ENCODE results near the gene PRKCH.

PRKCH gene

DNA sequence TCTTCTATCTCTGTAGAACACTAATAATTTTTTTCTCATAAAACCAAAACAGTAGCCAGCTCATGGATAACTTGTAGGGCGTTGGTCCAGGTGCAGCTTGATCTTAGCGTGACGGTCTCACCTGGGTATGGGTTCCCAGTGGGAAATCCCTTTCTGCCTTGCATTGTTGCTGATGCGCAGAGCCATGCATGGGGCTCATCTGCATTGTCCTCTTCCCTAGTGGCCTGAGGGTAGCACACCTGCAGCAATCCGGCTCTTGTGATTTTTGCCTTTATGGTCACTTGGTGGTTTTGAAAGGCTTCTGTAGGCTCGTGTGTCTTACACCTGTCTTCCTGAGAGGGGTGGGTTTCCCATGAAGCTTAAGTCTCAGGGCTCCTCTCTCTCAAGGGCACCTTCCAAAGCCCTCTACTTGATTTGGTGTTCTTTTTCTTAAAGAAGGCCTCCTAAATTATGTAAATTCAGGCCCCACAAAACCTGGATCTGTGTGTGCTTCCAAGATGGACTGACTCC, 130.6 kb downstream of the PRKCH start:
- DNase-seq (peak; percentile 70), ATAC-seq (ENCODE audit: insufficient read depth, low read depth) (peak; percentile 47)
- H3K9me3 ChIP-seq (ENCODE audit: insufficient read depth, low read length, severe bottlenecking): no peaks in the 10 kb centered on the region
- H3K4me2 ChIP-seq (ENCODE audit: insufficient read depth, low read length): peak overlapping the region; percentile 57
- H3K4me1 ChIP-seq (ENCODE audit: insufficient read depth, low read length): peaks cover 95% of the 10 kb centered on the region
- H3K27me3 ChIP-seq (ENCODE audit: insufficient read depth, low read length, poor library complexity): no peaks in the 10 kb centered on the region
- H3K79me2 ChIP-seq (ENCODE audit: insufficient read depth, low read length): peaks cover 67% of the 10 kb centered on the region
- no peak overlapping the region for H2AFZ ChIP-seq (ENCODE audit: low read depth, low read length)
- peak overlapping the region in 1 of 2 experiments; percentile 42; a peak in 1 of 4 replicates for H3K4me3 ChIP-seq (ENCODE audit: low read depth in 1 of 2, low read length in 2 of 2)
- TF ChIP-seq EZH2 (IDR thresholded peaks at IDR 0.05; ENCODE audit: borderline replicate concordance, low read depth, low read length, severe bottlenecking): no peak
- TF ChIP-seq, protein P1, sequence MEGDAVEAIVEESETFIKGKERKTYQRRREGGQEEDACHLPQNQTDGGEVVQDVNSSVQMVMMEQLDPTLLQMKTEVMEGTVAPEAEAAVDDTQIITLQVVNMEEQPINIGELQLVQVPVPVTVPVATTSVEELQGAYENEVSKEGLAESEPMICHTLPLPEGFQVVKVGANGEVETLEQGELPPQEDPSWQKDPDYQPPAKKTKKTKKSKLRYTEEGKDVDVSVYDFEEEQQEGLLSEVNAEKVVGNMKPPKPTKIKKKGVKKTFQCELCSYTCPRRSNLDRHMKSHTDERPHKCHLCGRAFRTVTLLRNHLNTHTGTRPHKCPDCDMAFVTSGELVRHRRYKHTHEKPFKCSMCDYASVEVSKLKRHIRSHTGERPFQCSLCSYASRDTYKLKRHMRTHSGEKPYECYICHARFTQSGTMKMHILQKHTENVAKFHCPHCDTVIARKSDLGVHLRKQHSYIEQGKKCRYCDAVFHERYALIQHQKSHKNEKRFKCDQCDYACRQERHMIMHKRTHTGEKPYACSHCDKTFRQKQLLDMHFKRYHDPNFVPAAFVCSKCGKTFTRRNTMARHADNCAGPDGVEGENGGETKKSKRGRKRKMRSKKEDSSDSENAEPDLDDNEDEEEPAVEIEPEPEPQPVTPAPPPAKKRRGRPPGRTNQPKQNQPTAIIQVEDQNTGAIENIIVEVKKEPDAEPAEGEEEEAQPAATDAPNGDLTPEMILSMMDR (IDR thresholded peaks at IDR 0.05; ENCODE audit: borderline replicate concordance, extremely low read depth, low read length, poor library complexity, severe bottlenecking): peak; percentile 2
- H3K36me3 ChIP-seq (ENCODE audit: insufficient read depth, low read length): peaks cover 71% of the 10 kb centered on the region
- H3K9ac ChIP-seq (ENCODE audit: low read depth, low read length): peak overlapping the region; percentile 70
- H4K20me1 ChIP-seq (ENCODE audit: insufficient read depth, low read length): no peaks in the 10 kb centered on the region
- H3K27ac ChIP-seq (ENCODE audit: low read length): peak overlapping the region; percentile 90

DNA sequence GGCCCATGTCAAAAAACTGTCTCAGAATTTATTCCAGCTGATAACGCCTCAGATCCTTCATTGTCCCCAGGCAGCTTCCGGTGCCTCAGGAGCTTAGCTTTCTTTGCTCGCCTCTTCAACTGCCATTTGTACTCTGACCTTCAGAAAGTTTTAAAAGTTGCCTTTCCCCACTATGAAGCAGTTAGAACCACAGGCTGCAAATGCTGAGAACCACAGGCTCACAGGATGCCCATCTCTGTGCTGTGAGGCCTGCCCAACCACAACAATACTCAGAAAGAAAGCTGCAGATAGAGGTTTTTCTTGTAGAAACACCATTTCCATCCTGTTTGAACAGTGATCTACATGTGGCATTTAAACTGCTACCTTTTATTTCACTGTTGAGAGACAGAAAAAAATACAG, 131.1 kb downstream of the PRKCH start:
- H3K27me3 ChIP-seq (ENCODE audit: insufficient read depth, low read length, poor library complexity): no peaks in the 10 kb centered on the region
- H3K9ac ChIP-seq (ENCODE audit: low read depth, low read length): peak overlapping the region; percentile 70
- H4K20me1 ChIP-seq (ENCODE audit: insufficient read depth, low read length): no peaks in the 10 kb centered on the region
- H3K9me3 ChIP-seq (ENCODE audit: insufficient read depth, low read length, severe bottlenecking): no peaks in the 10 kb centered on the region
- peak overlapping the region in 1 of 2 experiments; percentile 42; a peak in 2 of 4 replicates for H3K4me3 ChIP-seq (ENCODE audit: low read depth in 1 of 2, low read length in 2 of 2)
- H2AFZ ChIP-seq (ENCODE audit: low read depth, low read length): 0 out of 2 replicates have a peak overlapping the region, but pooled peaks have one; percentile 25
- peaks cover 67% of the 10 kb centered on the region for H3K79me2 ChIP-seq (ENCODE audit: insufficient read depth, low read length)
- H3K4me1 ChIP-seq (ENCODE audit: insufficient read depth, low read length): peaks cover 90% of the 10 kb centered on the region
- DNase-seq (peak; percentile 92), ATAC-seq (ENCODE audit: insufficient read depth, low read depth) (peak; percentile 87)
- H3K36me3 ChIP-seq (ENCODE audit: insufficient read depth, low read length): peaks cover 71% of the 10 kb centered on the region
- H3K27ac ChIP-seq (ENCODE audit: low read length): peak overlapping the region; percentile 90
- peak overlapping the region; percentile 57 for H3K4me2 ChIP-seq (ENCODE audit: insufficient read depth, low read length)
- TF ChIP-seq EZH2 (IDR thresholded peaks at IDR 0.05; ENCODE audit: borderline replicate concordance, low read depth, low read length, severe bottlenecking): no peak

DNA sequence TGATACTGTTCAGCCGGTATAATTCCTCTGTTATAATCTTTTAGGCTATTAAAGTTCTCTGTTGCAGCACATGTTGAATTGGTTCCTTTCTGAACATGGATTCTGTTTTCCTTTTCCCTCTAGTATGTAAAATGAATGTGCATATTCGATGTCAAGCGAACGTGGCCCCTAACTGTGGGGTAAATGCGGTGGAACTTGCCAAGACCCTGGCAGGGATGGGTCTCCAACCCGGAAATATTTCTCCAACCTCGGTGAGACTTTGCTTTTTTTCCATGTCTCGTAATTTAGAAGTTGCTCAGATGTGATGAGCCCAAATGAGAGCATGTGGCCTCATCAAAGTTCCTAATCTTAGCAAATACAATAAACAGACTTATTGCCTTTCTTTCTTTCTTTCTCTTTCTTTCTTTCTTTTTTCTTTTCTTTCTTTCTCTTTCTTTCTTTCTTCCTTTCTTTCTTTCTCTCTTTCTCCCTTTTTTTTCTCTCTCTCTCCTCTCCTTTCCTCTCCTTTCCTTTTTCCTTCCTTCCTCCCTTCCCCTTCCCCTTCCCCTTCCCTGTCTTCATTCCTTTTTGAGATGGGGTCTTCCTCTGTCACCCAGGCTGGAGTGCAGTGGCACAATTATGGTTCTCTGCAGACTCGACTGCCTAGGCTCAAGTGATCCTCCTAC, 131.9 kb downstream of the PRKCH start:
- TF ChIP-seq, protein P1 (IDR thresholded peaks at IDR 0.05; ENCODE audit: borderline replicate concordance, extremely low read depth, low read length, poor library complexity, severe bottlenecking): no peak
- TF ChIP-seq EZH2 (IDR thresholded peaks at IDR 0.05; ENCODE audit: borderline replicate concordance, low read depth, low read length, severe bottlenecking): no peak
- H2AFZ ChIP-seq (ENCODE audit: low read depth, low read length): peak overlapping the region; percentile 41; the same call in 1 of the 2 replicates
- H4K20me1 ChIP-seq (ENCODE audit: insufficient read depth, low read length): no peaks in the 10 kb centered on the region
- peak overlapping the region in 1 of 2 experiments; percentile 42; a peak in 1 of 4 replicates for H3K4me3 ChIP-seq (ENCODE audit: low read depth in 1 of 2, low read length in 2 of 2)
- H3K4me1 ChIP-seq (ENCODE audit: insufficient read depth, low read length): peaks cover 82% of the 10 kb centered on the region
- no peaks in the 10 kb centered on the region for H3K9me3 ChIP-seq (ENCODE audit: insufficient read depth, low read length, severe bottlenecking)
- H3K4me2 ChIP-seq (ENCODE audit: insufficient read depth, low read length): peak overlapping the region; percentile 57
- ATAC-seq (ENCODE audit: insufficient read depth, low read depth): no peak
- peaks cover 67% of the 10 kb centered on the region for H3K79me2 ChIP-seq (ENCODE audit: insufficient read depth, low read length)
- peak; percentile 62 for DNase-seq
- H3K27me3 ChIP-seq (ENCODE audit: insufficient read depth, low read length, poor library complexity): no peaks in the 10 kb centered on the region
- H3K9ac ChIP-seq (ENCODE audit: low read depth, low read length): peak overlapping the region; percentile 70
- peaks cover 78% of the 10 kb centered on the region for H3K36me3 ChIP-seq (ENCODE audit: insufficient read depth, low read length)
- peak overlapping the region; percentile 90 for H3K27ac ChIP-seq (ENCODE audit: low read length)

DNA sequence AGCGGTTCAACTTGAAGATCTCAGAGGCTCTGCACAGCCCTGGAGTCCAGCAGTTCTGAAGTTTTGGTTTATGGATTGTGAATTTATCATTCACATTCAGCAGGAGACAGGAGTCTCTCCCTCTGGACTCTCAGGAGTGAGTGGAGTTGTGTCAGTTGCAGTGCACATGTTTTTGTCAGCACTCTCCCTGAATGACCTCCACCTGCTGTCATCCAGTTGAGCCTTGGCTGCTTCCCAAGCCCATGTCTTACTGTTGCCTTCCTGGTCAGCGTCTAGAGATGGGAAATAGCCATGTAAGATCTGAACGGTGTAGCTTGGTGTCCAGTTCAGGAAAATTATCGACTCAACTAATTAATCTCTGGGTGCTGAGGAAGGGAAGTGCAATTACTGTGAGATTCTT, 133.2 kb downstream of the PRKCH start:
- H3K4me2 ChIP-seq (ENCODE audit: insufficient read depth, low read length): no peak overlapping the region; the same call in 1 of the 2 replicates
- H3K9me3 ChIP-seq (ENCODE audit: insufficient read depth, low read length, severe bottlenecking): no peaks in the 10 kb centered on the region
- no peaks in the 10 kb centered on the region for H3K27me3 ChIP-seq (ENCODE audit: insufficient read depth, low read length, poor library complexity)
- no peaks in the 10 kb centered on the region for H4K20me1 ChIP-seq (ENCODE audit: insufficient read depth, low read length)
- H3K4me1 ChIP-seq (ENCODE audit: insufficient read depth, low read length): peaks cover 69% of the 10 kb centered on the region
- no peak for TF ChIP-seq EZH2 (IDR thresholded peaks at IDR 0.05; ENCODE audit: borderline replicate concordance, low read depth, low read length, severe bottlenecking)
- TF ChIP-seq, protein P1 (IDR thresholded peaks at IDR 0.05; ENCODE audit: borderline replicate concordance, extremely low read depth, low read length, poor library complexity, severe bottlenecking): no peak
- H2AFZ ChIP-seq (ENCODE audit: low read depth, low read length): no peak overlapping the region
- H3K27ac ChIP-seq (ENCODE audit: low read length): peak overlapping the region; percentile 90
- DNase-seq (no peak), ATAC-seq (ENCODE audit: insufficient read depth, low read depth) (no peak)
- H3K4me3 ChIP-seq (ENCODE audit: low read depth in 1 of 2, low read length in 2 of 2): no peak overlapping the region
- peak overlapping the region; percentile 70 for H3K9ac ChIP-seq (ENCODE audit: low read depth, low read length)
- peaks cover 56% of the 10 kb centered on the region for H3K79me2 ChIP-seq (ENCODE audit: insufficient read depth, low read length)
- peaks cover 82% of the 10 kb centered on the region for H3K36me3 ChIP-seq (ENCODE audit: insufficient read depth, low read length)
